ENCODE data around the gene CSH2. TPM values are rescaled to one million over a fixed set of nuclear protein-coding genes. Genes with fewer than 3 reads are reported as not detected.

CSH2 gene
- total and polyA plus RNA-seq, 2 of the 8 experiments (the other 6 are each of a cell fraction or from before 2014, with no cell fraction given), result 0.43 TPM; not detected in 1

GRCh38 chr17:63835167-63835720 is 38.2 kb downstream of the CSH2 start:
- H2BK12ac ChIP-seq (ENCODE audit: low read depth, low read length), result no peak overlapping the region
- no peak overlapping the region for H3K18ac ChIP-seq (ENCODE audit: extremely low read depth, low read length)
- H2AK5ac ChIP-seq (ENCODE audit: low read depth, low read length), result no peak overlapping the region
- no peak overlapping the region for H4K5ac ChIP-seq (ENCODE audit: insufficient read length, low read depth, low read length)
- H3K4me3 ChIP-seq (ENCODE audit: extremely low read depth in 1 of 4, insufficient read depth in 2 of 4, low read depth in 3 of 4, low read length in 4 of 4), result no peak overlapping the region
- FAIRE-seq (no peak), DNase-seq (ENCODE audit: low read depth in 1 of 2, low spot score in 2 of 2) (no peak)
- H3K27ac ChIP-seq (ENCODE audit: low read depth, low read length), result no peak overlapping the region
- no peak overlapping the region for H2BK20ac ChIP-seq (ENCODE audit: low read length)
- peaks cover 3 to 17% of the 10 kb centered on the region in 2 experiments for H4K20me1 ChIP-seq (replicated peaks in 1 of 2; ENCODE audit: control insufficient read depth in 1 of 2, insufficient read depth in 2 of 2, low read length in 2 of 2)
- H3K79me1 ChIP-seq (ENCODE audit: low read depth, low read length), result peaks cover 15% of the 10 kb centered on the region
- H4K91ac ChIP-seq (replicated peaks; ENCODE audit: insufficient read length, low read length), result no peak overlapping the region
- no peaks in the 10 kb centered on the region; the same call in 1 of the 2 replicates for H3K23me2 ChIP-seq (ENCODE audit: low read depth, low read length)
- no peak overlapping the region for H3K4me2 ChIP-seq (ENCODE audit: insufficient read depth in 1 of 2, low read depth in 2 of 2, low read length in 2 of 2)
- H3K56ac ChIP-seq (replicated peaks; ENCODE audit: insufficient read length, low read depth, low read length), result no peak overlapping the region
- H4K8ac ChIP-seq (ENCODE audit: extremely low read depth, insufficient read depth, low read length), result no peak overlapping the region
- 87% methylated on average over 9 of the region's 9 CpGs; no CpG with 5 or more reads in 1 of the 2 experiments for whole genome bisulfite sequencing, 2 experiments (ENCODE audit: extremely low coverage in 1 of 2, insufficient coverage in 1 of 2, insufficient read length in 1 of 2, insufficient replicate concordance in 2 of 2, low coverage in 1 of 2, low lambda C conversion rate in 2 of 2, missing lambda C conversion rate in 1 of 2)
- H2BK15ac ChIP-seq (ENCODE audit: low read length), result no peak overlapping the region
- no peak overlapping the region for H3K9ac ChIP-seq (replicated peaks in 1 of 4; ENCODE audit: extremely low read depth in 1 of 4, low read depth in 3 of 4, low read length in 3 of 4)
- POLR2A ChIA-PET (ENCODE audit: partially characterized antibody), result interaction anchor here (1.1 to 32.3 kb wide), 7 partner anchors 3 to 94 kb away, joined by 3 to 593 read pairs (median 4); partner anchors contain the start of genes CCDC47, DDX42, FTSJ3 and PSMC5
- no peak overlapping the region for H2BK120ac ChIP-seq (replicated peaks; ENCODE audit: low read depth, low read length)
- no peak overlapping the region for H3K4ac ChIP-seq (replicated peaks; ENCODE audit: insufficient read length, low read depth, low read length)
- no peaks in the 10 kb centered on the region for H3K27me3 ChIP-seq (replicated peaks in 1 of 4; ENCODE audit: control insufficient read depth in 3 of 4, extremely low read depth in 1 of 4, insufficient read depth in 3 of 4, low read length in 3 of 4)
- CTCF ChIA-PET (ENCODE audit: partially characterized antibody), result interaction anchor here (0.9 to 5.2 kb wide), 13 partner anchors 9 to 125 kb away, joined by 3 to 61 read pairs (median 6); no protein-coding TSS in a partner anchor
- H3K36me3 ChIP-seq (ENCODE audit: control insufficient read depth in 2 of 4, insufficient read depth in 4 of 4, low read length in 3 of 4), result peaks cover 31 to 49% (median 45%) of the 10 kb centered on the region in 4 experiments
- no peak overlapping the region for H3K14ac ChIP-seq (ENCODE audit: insufficient read length)
- H3K79me2 ChIP-seq (ENCODE audit: control insufficient read depth in 1 of 2, insufficient read depth in 2 of 2, low read length in 2 of 2), result peaks cover 0 to 25% of the 10 kb centered on the region in 2 experiments; a peak in 3 of 4 replicates
- H2BK5ac ChIP-seq (ENCODE audit: low read depth, low read length), result no peak overlapping the region
- H2AFZ ChIP-seq (ENCODE audit: low read length), result no peak overlapping the region
- H3K23ac ChIP-seq (ENCODE audit: insufficient read length), result no peak overlapping the region
- no peaks in the 10 kb centered on the region for H3K9me3 ChIP-seq (ENCODE audit: insufficient read depth in 2 of 2, low read depth in 1 of 2, low read length in 1 of 2)
- H3K4me1 ChIP-seq (replicated peaks in 1 of 4; ENCODE audit: control insufficient read depth in 3 of 4, insufficient read depth in 4 of 4, low read length in 3 of 4), result peaks cover 3 to 20% (median 17%) of the 10 kb centered on the region in 4 experiments
- TF ChIP-seq RXRA (IDR thresholded peaks at IDR 0.05; ENCODE audit: insufficient read depth, low read depth, low read length) (no peak), CTCF (IDR thresholded peaks at IDR 0.05; ENCODE audit: control extremely low read depth in 1 of 3, insufficient read depth in 1 of 3, low read depth in 1 of 3, low read length in 3 of 3) (no peak), TAF7 (optimal IDR thresholded peaks at IDR 0.05; ENCODE audit: borderline replicate concordance, low read depth, low read length) (no peak), POLR2AphosphoS5 (IDR thresholded peaks at IDR 0.05; ENCODE audit: low read depth, low read length) (no peak)

Measured in H1 (cell line).